Trophoblast cell (in vitro differentiated cells and primary cell): Measurements from ENCODE around the gene ME3.

ENCODE experiments used
- DNase-seq, 2 donors: peaks; one replicate each; pipeline ENCODE4 v3.0.0-alpha.2; 2016
- H2AFZ ChIP-seq: 2 replicates; pipeline ENCODE4 v1.6.1; 2013; ENCODE audit warnings: low read length, moderate library complexity, mild to moderate bottlenecking; ENCODE audit not compliant: insufficient read depth, poor library complexity
- H2AK5ac ChIP-seq: 2 replicates; pipeline ENCODE4 v1.6.1; 2013; ENCODE audit warnings: mild to moderate bottlenecking, low read length
- H2BK120ac ChIP-seq: 2 replicates; pipeline ENCODE4 v1.6.1; 2013; ENCODE audit warnings: low read length, mild to moderate bottlenecking, moderate library complexity; ENCODE audit not compliant: insufficient read depth, poor library complexity
- H2BK12ac ChIP-seq: 2 replicates; pipeline ENCODE4 v1.6.1; 2013; ENCODE audit warnings: mild to moderate bottlenecking, low read length, moderate library complexity
- H2BK5ac ChIP-seq: 2 replicates; pipeline ENCODE4 v1.6.1; 2013; ENCODE audit warnings: low read length, low read depth, moderate library complexity, mild to moderate bottlenecking; ENCODE audit not compliant: poor library complexity
- H3K14ac ChIP-seq: 2 replicates; pipeline ENCODE4 v1.6.1; 2013; ENCODE audit warnings: mild to moderate bottlenecking, low read length
- H3K18ac ChIP-seq: 2 replicates; pipeline ENCODE4 v1.6.1; 2013; ENCODE audit warnings: mild to moderate bottlenecking, low read length
- H3K23ac ChIP-seq: 2 replicates; pipeline ENCODE4 v1.6.1; 2013; ENCODE audit warnings: low read length
- H3K27ac ChIP-seq: 2 replicates; pipeline ENCODE4 v1.5.1; 2013; ENCODE audit warnings: low read depth, mild to moderate bottlenecking, inconsistent platforms, low read length, moderate library complexity
- H3K27me3 ChIP-seq: 2 replicates; pipeline ENCODE4 v1.6.1; 2013; ENCODE audit warnings: inconsistent platforms, mild to moderate bottlenecking, low read length, moderate library complexity; ENCODE audit not compliant: insufficient read depth
- H3K36me3 ChIP-seq, 2 experiments: 1 replicate in 1 of 2; 2 replicates in 1 of 2; pipeline ENCODE4 v1.6.1; 2013; ENCODE audit warnings: low read length in 2 of 2, mild to moderate bottlenecking in 2 of 2, moderate library complexity in 1 of 2; ENCODE audit not compliant: insufficient read depth in 2 of 2, control insufficient read depth in 1 of 2
- H3K4ac ChIP-seq: 2 replicates; pipeline ENCODE4 v1.6.1; 2013; ENCODE audit warnings: low read depth, mild to moderate bottlenecking, low read length, moderate library complexity
- H3K4me1 ChIP-seq, 2 experiments: 1 replicate in 1 of 2; 2 replicates in 1 of 2; pipeline ENCODE4 v1.6.1; 2013; ENCODE audit warnings: low read length in 2 of 2, mild to moderate bottlenecking in 2 of 2, moderate library complexity in 1 of 2; ENCODE audit not compliant: insufficient read depth in 2 of 2, control insufficient read depth in 1 of 2
- H3K4me2 ChIP-seq: 2 replicates; pipeline ENCODE4 v1.6.1; 2013; ENCODE audit warnings: inconsistent platforms, mild to moderate bottlenecking, low read length, moderate library complexity
- H3K4me3 ChIP-seq: 2 replicates; pipeline ENCODE4 v1.5.1; 2013; ENCODE audit warnings: mild to moderate bottlenecking, low read depth, low read length, inconsistent platforms
- H3K79me1 ChIP-seq: one replicate; pipeline ENCODE4 v1.6.1; 2013; ENCODE audit warnings: low read length
- H3K79me2 ChIP-seq: 2 replicates; pipeline ENCODE4 v1.6.1; 2013; ENCODE audit warnings: low read length, mild to moderate bottlenecking; ENCODE audit not compliant: control insufficient read depth, insufficient read depth, poor library complexity
- H3K9ac ChIP-seq: 2 replicates; pipeline ENCODE4 v1.6.1; 2013; ENCODE audit warnings: mild to moderate bottlenecking, low read length
- H3K9me3 ChIP-seq: 2 replicates; pipeline ENCODE4 v1.6.1; 2013; ENCODE audit warnings: low read depth, mild to moderate bottlenecking, control low read depth, inconsistent platforms, low read length; ENCODE audit not compliant: insufficient read depth
- H4K12ac ChIP-seq: 2 replicates; pipeline ENCODE4 v1.6.1; 2013; ENCODE audit warnings: low read depth, mild to moderate bottlenecking, low read length, moderate library complexity
- H4K8ac ChIP-seq: 2 replicates; pipeline ENCODE4 v1.6.1; 2013; ENCODE audit warnings: low read depth, mild to moderate bottlenecking, low read length, moderate library complexity
- H4K91ac ChIP-seq: one replicate; pipeline ENCODE4 v1.6.1; 2013; ENCODE audit warnings: low read depth, mild to moderate bottlenecking, low read length, moderate library complexity
- WGBS: extraction: QIAGEN DNeasy Blood & Tissue Kit; methylation state at CpG from one replicate; pipeline ENCODE4 v1.1.7; 2013; ENCODE audit warnings: missing lambda C conversion rate; ENCODE audit not compliant: insufficient read length, insufficient coverage; ENCODE audit errors: extremely low coverage; 5-methylcytosine and 5-hydroxymethylcytosine counted together

The ME3 gene

DNA sequence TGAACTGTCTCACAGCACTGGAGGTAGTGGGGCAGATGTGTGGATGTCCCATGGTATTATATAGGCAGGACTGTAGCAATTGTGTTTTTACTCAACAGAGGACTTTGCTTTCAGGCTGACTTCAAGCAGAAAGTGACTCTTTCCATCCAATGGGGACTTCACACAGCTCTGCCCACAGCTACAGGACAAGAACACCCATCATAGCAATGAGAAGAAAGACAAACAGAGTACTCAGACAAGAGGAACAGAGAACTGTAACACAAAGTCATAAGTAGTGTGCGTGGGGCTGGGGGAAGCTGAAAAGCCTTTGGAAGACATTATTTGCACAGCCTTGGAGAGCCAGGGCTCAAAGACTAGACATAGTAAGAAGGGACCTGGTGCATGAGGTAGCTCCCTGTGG, 227.4 kb downstream of the ME3 start:
- Histone ChIP-seq H2AK5ac (no peak overlapping the region), H4K12ac (no peak overlapping the region), H3K9ac (no peak overlapping the region), H3K27me3 (no peaks in the 10 kb centered on the region), H3K14ac (no peak overlapping the region), H4K8ac (no peak overlapping the region), H3K4me3 (no peak overlapping the region), H2AFZ (no peak overlapping the region), H3K4ac (no peak overlapping the region), H3K79me1 (peaks cover under 1% of the 10 kb centered on the region), H3K9me3 (no peaks in the 10 kb centered on the region), H3K23ac (no peak overlapping the region), H3K27ac (no peak overlapping the region), H3K79me2 (no peaks in the 10 kb centered on the region), H3K36me3 (no peaks in the 10 kb centered on the region), H4K91ac (no peak overlapping the region), H3K18ac (no peak overlapping the region), H2BK5ac (no peak overlapping the region), H3K4me1 (peaks cover 0 to 14% of the 10 kb centered on the region in 2 experiments), H3K4me2 (no peak overlapping the region), H2BK12ac (no peak overlapping the region), H2BK120ac (no peak overlapping the region)
- no peak for DNase-seq
- no CpG with 5 or more reads among the region's 1 CpG for WGBS

DNA sequence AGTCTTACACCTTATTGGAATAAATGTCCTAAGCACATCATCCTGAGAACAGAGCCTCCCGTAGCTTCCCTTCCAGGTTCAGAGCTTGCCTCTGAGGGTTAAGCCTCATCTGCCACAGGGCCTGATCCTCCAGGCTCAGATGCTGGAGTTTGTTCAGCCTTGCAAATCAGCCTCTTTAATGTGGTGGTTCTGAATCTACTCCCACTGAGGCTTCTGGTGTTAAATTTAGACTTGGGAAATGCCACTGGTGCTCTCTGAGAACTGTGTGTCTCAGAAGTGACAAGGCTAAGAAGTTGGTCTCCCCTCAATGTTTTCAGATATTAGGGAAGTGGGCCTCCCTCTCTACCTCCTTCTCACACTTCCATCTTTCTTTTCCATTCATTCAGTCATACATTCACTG, 229.0 kb downstream of the ME3 start:
- H2BK12ac ChIP-seq: no peak overlapping the region
- no CpG with 5 or more reads among the region's 1 CpG for WGBS
- no peak overlapping the region for H3K9ac ChIP-seq
- no peak overlapping the region for H3K14ac ChIP-seq
- H2AFZ ChIP-seq: no peak overlapping the region
- peaks cover 0 to 14% of the 10 kb centered on the region in 2 experiments for H3K4me1 ChIP-seq
- no peak overlapping the region for H3K4me2 ChIP-seq
- H4K8ac ChIP-seq: no peak overlapping the region
- H4K91ac ChIP-seq: no peak overlapping the region
- DNase-seq: no peak
- H3K79me2 ChIP-seq: no peaks in the 10 kb centered on the region
- no peaks in the 10 kb centered on the region for H3K27me3 ChIP-seq
- H3K18ac ChIP-seq: no peak overlapping the region
- no peak overlapping the region for H4K12ac ChIP-seq
- no peaks in the 10 kb centered on the region for H3K36me3 ChIP-seq
- H2BK120ac ChIP-seq: no peak overlapping the region
- no peak overlapping the region for H2BK5ac ChIP-seq
- no peak overlapping the region for H3K27ac ChIP-seq
- no peak overlapping the region for H3K4ac ChIP-seq
- H3K79me1 ChIP-seq: peaks cover 2% of the 10 kb centered on the region
- no peak overlapping the region for H3K23ac ChIP-seq
- no peak overlapping the region for H2AK5ac ChIP-seq
- no peaks in the 10 kb centered on the region for H3K9me3 ChIP-seq
- H3K4me3 ChIP-seq: no peak overlapping the region

GRCh38 chr11:86442827-86443226, 229.6 kb downstream of the ME3 start:
- no peak overlapping the region for H4K91ac ChIP-seq
- no peak overlapping the region for H3K18ac ChIP-seq
- no peak overlapping the region for H3K4me3 ChIP-seq
- no peak overlapping the region for H3K4ac ChIP-seq
- H3K36me3 ChIP-seq: no peaks in the 10 kb centered on the region
- H2AFZ ChIP-seq: no peak overlapping the region
- no peak overlapping the region for H2BK5ac ChIP-seq
- H3K79me1 ChIP-seq: peaks cover 2% of the 10 kb centered on the region
- no peaks in the 10 kb centered on the region for H3K27me3 ChIP-seq
- H3K9ac ChIP-seq: no peak overlapping the region
- no peak for DNase-seq
- no peak overlapping the region for H2BK12ac ChIP-seq
- H3K14ac ChIP-seq: no peak overlapping the region
- no peak overlapping the region for H2BK120ac ChIP-seq
- no peak overlapping the region for H4K8ac ChIP-seq
- WGBS: no CpG with 5 or more reads among the region's 5 CpGs
- no peak overlapping the region for H4K12ac ChIP-seq
- H3K27ac ChIP-seq: no peak overlapping the region
- H2AK5ac ChIP-seq: no peak overlapping the region
- no peaks in the 10 kb centered on the region for H3K79me2 ChIP-seq
- no peaks in the 10 kb centered on the region for H3K9me3 ChIP-seq
- H3K4me1 ChIP-seq: peaks cover 0 to 14% of the 10 kb centered on the region in 2 experiments
- no peak overlapping the region for H3K23ac ChIP-seq
- H3K4me2 ChIP-seq: no peak overlapping the region

DNA sequence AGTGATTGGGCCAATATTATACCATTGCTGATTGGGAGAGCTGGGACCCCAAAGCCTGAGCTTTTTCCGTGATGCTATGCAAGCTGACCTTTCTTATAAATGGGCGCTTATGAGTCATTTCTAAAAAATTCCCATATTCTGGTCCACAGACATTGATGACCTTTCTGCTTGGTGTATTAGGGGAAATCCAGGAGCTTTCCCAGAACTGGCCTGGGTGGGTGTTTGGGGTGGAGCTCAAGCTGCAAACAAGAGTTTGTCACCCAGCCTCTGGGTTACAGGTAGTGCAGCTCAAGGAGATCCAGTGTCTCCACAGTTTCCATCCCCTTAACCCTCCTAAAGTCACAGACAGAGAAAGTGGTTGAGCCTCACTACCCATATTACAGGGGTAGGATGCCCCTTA, 230.0 kb downstream of the ME3 start:
- H3K4me1 ChIP-seq: peaks cover 0 to 14% of the 10 kb centered on the region in 2 experiments
- no CpG with 5 or more reads among the region's 2 CpGs for WGBS
- H3K36me3 ChIP-seq: no peaks in the 10 kb centered on the region

More for the DNA sequence above, 230.0 kb downstream of the ME3 start:
- Histone ChIP-seq H3K79me1 (peaks cover 2% of the 10 kb centered on the region), H2AFZ (no peak overlapping the region), H3K14ac (no peak overlapping the region), H2BK120ac (no peak overlapping the region), H3K9me3 (no peaks in the 10 kb centered on the region), H4K8ac (no peak overlapping the region), H3K23ac (no peak overlapping the region), H3K4ac (no peak overlapping the region), H4K91ac (no peak overlapping the region), H3K4me3 (no peak overlapping the region), H3K4me2 (no peak overlapping the region), H3K18ac (no peak overlapping the region), H2AK5ac (no peak overlapping the region), H3K79me2 (no peaks in the 10 kb centered on the region), H3K27me3 (no peaks in the 10 kb centered on the region), H2BK12ac (no peak overlapping the region), H4K12ac (no peak overlapping the region), H3K9ac (no peak overlapping the region), H3K27ac (no peak overlapping the region), H2BK5ac (no peak overlapping the region)
- DNase-seq: no peak
